ENCODE data around the gene CCNL1.

GRCh38 chr3:157155591-157155990, 4.4 kb downstream of the CCNL1 start:
- TF ChIP-seq CTCF (conservative IDR thresholded peaks at IDR 0.05) = no peak
- no peak for TF ChIP-seq ZFX (IDR thresholded peaks at IDR 0.05)
